Glomerular endothelial cell (primary cell): ENCODE measurements around the gene GALNT12. TPM values are rescaled to one million over a fixed set of nuclear protein-coding genes. Genes with fewer than 3 reads are reported as not detected.

ENCODE experiments used
- DNase-seq: peaks from one replicate; pipeline ENCODE4 v3.0.0-alpha.2; 2011; ENCODE audit warnings: low read depth, low spot score; ENCODE audit errors: extremely low read depth
- total RNA-seq: library from RNA; depleted of rRNA; stranded (reverse); fragments of >200 nt; gene quantifications from 2 replicates; pipeline ENCODE4 v1.2.3, GENCODE V29; 2015

The GALNT12 gene
- total RNA-seq, 1 donor from 2014 or later = 0.99 TPM

- no peak for DNase-seq
Measured at GRCh38 chr9:98855592-98855991, 48.1 kb downstream of the GALNT12 start.

DNA sequence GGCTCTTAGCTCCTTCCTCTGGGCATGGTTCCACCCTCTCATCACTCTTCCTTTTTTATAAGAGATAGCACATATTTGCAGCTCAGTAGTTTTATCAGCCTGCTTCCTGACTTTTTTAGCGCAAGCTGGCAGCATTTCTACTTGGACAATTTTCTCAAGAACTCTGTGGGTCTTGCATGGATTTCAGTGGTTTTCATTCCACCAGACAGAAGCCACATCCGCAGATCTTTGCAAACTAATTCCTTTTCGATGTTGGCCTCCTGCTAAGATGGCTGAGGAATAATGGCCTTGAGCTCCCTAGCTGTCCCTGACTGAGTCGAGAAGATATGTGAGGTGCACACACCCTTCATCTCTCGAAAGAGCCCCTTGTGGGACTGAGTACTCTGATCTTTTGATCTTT, 49.5 kb downstream of the GALNT12 start:
- no peak for DNase-seq

GRCh38 chr9:98859941-98860340, 52.5 kb downstream of the GALNT12 start:
- DNase-seq = no peak

- peak; percentile 56 for DNase-seq
Measured at GRCh38 chr9:98860871-98861293, 53.4 kb downstream of the GALNT12 start.

DNA sequence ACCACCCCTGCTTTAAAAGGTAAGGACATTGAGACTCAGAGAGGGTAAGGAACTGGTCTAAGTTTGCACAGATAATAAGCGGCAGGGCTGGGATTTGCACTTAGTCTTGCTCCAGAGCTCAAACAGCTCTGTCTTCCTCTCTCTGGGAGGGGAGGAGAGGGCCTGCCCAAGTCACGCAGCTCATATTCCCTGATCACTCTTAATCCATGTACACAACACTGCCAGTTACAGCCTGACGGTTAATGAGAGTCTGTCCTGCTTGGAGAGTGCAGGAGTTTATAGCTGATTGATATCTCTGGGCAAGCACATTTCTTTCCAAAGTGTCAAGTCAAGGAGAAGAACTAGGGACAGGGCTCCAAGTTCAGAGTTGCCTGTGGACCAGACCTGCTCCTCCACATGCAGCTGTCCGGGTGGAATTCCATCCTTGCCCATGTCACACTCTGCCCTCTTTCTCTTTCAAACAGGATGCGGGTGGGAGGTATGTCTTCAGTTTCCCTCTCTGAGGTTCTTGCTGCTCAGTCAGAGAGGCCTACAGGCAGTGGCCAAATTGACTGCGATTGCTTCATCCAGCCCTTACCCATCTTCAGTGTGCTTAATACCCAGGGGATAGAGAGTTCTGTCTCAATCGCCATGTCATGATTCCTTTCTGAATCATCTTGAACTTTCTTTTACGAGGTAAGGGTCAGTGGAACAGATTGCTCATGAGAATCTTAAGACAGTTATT, 54.5 kb downstream of the GALNT12 start:
- no peak for DNase-seq

DNA sequence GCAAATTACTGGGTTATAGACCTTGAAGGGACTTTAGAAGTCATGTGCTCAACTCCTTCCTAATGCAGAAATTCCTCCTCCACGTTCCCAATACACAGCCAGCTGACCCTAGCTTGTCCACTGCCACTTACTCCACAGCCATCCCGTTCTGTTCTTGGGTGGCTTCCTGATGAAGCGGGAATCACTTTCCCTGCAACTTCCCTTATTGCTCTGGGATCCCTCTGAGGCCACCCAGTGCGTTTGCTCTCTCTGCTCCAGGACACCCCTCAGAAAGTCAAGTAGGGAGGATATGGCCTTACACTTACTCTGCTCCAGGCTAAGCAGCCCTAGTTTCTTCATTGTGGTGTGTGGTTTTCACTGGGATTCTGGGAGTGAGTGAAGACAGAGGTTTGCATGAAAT, 55.5 kb downstream of the GALNT12 start:
- no peak for DNase-seq

- no peak for DNase-seq
Measured at GRCh38 chr9:98864281-98865174, 57.1 kb downstream of the GALNT12 start.

GRCh38 chr9:98865284-98865875, 57.9 kb downstream of the GALNT12 start:
- no peak for DNase-seq

DNA sequence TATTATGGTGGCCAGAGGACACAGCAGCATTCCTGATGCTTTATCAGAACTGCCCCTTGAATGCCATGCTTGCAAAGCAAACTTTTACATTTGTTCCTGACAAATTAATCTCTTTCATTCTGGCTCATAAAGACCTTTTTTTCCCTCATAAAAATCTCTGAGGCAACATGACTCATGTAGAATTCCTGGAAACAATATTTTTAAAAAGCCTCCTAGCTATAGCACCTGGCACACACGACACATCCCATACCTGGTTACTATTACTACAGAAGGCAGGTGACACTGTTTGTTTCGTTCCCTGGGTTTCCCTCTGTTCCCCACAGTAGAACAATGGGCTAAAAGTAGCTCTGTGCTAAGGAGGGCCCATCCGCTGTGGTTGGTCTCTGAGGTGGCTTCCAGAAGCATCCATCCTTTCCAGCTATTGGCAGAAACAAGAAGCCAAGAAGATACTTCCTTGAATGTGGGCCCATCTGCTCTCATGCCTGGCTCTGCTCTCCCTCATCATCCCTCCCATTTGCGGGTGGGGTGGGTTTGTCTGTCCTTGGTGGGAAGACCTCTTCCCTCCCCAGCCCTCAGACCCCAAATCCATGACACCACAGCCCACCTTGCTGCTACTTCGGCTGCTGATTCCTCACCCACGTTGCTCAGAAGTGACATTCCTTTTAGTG, 59.1 kb downstream of the GALNT12 start:
- no peak for DNase-seq

- no peak for DNase-seq
Measured at GRCh38 chr9:98867103-98867428, 59.6 kb downstream of the GALNT12 start.

- DNase-seq = no peak
Measured at GRCh38 chr9:98867429-98868168, 60.1 kb downstream of the GALNT12 start.

DNA sequence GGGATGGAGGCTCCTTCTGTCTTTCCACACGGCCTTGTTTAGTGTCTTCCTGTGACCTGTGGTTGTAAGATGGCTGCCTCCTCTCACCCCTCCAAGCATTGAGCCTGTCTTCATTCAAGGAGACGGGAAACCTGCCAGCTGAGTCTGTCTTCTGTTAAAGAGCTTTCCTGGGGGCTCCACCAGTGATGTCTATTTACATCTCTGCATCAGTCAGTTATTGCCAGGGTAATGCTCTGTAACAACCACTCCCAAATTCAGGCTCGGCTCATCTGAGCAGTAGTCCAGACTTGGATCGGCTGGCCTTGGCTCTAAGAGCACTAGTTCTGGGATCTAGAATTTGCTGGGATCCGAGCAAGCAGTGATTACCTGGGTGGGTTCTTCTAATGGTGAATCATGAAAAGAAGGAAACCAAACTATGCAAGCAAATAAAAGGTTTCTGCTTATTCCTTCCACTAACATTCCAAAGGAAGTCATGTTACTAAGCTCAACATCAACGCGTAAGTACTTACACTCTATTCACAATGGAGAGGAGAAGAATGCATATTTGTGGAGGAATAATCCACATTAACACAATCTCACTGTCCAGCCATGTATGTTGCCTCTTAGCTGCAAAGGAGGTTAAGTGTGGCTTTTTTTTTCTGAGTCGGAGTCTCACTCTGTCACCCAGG, 61.7 kb downstream of the GALNT12 start:
- DNase-seq = no peak

DNA sequence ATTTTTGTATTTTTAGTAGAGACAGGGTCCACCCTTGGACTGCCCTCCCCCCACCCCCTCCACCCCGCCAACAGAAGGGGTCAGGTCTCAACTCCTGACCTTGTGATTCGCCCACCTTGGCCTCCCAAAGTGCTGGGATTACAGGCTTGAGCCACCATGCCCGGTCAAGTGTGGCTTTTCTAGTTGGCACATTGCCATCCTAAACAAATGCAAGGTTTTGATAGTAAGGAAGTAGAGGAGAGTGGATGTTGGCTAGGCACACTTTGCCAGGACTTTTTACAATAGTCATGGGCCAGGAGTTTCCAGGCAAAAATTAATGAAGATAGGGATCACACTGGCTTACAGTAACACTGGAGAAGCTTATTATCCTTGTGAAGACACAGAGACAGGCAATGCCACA, 62.4 kb downstream of the GALNT12 start:
- no peak for DNase-seq

- DNase-seq = no peak
Measured at GRCh38 chr9:98870782-98871557, 63.5 kb downstream of the GALNT12 start.

DNA sequence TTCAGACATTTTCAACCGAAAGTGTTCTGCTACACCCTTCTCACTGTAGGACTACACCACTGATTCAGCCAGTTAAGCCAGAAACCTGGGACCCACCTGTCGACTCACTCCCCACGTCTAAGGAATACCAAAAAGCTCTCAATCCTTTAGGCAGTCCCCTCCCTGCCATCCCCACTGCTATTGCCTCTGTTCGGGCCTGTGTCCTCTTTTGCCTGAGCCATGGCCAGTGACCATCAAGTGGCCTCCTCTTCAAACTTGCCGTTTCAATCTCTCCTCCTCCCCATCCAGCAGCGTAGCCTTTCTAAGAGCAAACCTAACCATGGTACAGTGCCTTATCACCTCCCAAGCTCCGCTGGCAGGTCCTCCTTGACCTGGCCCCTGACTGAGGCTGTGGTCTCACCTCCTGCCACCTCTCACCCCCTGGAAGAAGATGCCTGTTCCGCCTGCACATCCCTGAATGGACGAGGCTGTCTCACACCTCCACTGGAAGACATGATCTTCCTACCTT, 64.1 kb downstream of the GALNT12 start:
- no peak for DNase-seq

GRCh38 chr9:98873526-98873925, 66.1 kb downstream of the GALNT12 start:
- no peak for DNase-seq

- no peak for DNase-seq
Measured at GRCh38 chr9:98873951-98874371, 66.5 kb downstream of the GALNT12 start.

DNA sequence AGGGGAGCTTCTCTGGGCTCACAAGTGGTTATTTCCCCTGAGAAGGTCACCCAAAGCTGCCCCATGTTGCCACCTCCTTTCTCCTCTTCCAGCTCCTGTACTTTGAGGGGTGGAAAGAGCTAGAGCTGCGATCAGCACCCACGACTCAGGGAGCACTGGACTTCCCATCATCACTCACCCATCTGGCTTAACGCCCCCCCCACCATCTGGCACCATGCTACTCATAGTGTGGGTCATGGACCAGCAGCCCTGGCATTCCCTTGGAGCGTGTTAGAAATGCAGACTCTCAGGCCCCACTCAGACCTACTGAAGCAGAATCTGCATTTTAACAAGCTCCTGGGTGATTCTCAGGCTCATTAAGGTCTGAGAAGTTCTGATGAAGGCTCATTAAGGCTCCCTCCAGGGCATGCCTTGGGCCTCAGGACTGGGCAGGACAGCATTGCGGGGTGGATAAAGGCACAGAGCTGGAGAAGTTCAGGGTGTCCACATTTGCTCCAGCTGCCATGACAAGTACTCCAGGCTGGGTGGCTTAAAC, 67.3 kb downstream of the GALNT12 start:
- DNase-seq = no peak

GRCh38 chr9:98875536-98875935, 68.1 kb downstream of the GALNT12 start:
- DNase-seq = no peak
